H1 (cell line): ENCODE data around the gene CAMKK1. TPM values are rescaled to one million over a fixed set of nuclear protein-coding genes. Genes with fewer than 3 reads are reported as not detected.

Source experiments
- ASH2L ChIP-seq: fragments of 200-600, 300-600 bp; sonication (generic); IDR thresholded peaks from one replicate; pipeline ENCODE4 v1.7.1; 2017; ENCODE audit warnings: low read length
- CBX5 ChIP-seq: fragments of 300-800, 300-1000 bp; sonication (generic); IDR thresholded peaks from 2 replicates; pipeline ENCODE4 v1.7.1; 2016; ENCODE audit warnings: antibody characterized with exemption, low read length, low read depth
- CREB1 ChIP-seq: IDR thresholded peaks from 2 replicates; pipeline ENCODE4 v1.6.1; 2012; ENCODE audit warnings: inconsistent platforms
- EP300 ChIP-seq, 2 experiments: IDR thresholded peaks; 1 replicate in 1 of 2; 2 replicates in 1 of 2; pipeline ENCODE4 v1.6.1; 2011 to 2012; ENCODE audit warnings: low read depth in 2 of 2, low read length in 2 of 2, mild to moderate bottlenecking in 2 of 2, borderline replicate concordance in 1 of 2, inconsistent platforms in 1 of 2, moderate library complexity in 1 of 2
- KDM4A ChIP-seq: IDR thresholded peaks from one replicate; pipeline ENCODE4 v1.7.1; 2012; ENCODE audit warnings: low read depth, mild to moderate bottlenecking, moderate library complexity, low read length, inconsistent platforms; ENCODE audit not compliant: severe bottlenecking
- KDM5A ChIP-seq: fragments of 200-600 bp; IDR thresholded peaks from 2 replicates; pipeline ENCODE4 v1.7.1; 2012; ENCODE audit warnings: mild to moderate bottlenecking, low read length, inconsistent platforms, mixed read lengths
- MAFK ChIP-seq: IDR thresholded peaks from 2 replicates; pipeline ENCODE4 v1.6.1; 2012; ENCODE audit warnings: low read depth, mild to moderate bottlenecking, improper control_type of control experiment, low read length
- TAF1 ChIP-seq: IDR thresholded peaks from 2 replicates; pipeline ENCODE4 v1.6.1; 2011; ENCODE audit warnings: mild to moderate bottlenecking, low read depth, low read length
- polyA plus RNA-seq, 7 experiments: library from polyadenylated mRNA; depleted of rRNA in 3 of 7; stranded (reverse) in 5 of 7; unstranded in 2 of 7; fragments of >200 nt in 5 of 7; fragments of 200-250 nt in 2 of 7; gene quantifications; 1 replicate in 5 of 7; 2 replicates in 1 of 7; 4 replicates in 1 of 7; pipeline versions ENCODE4 v1.2.1 to v1.2.3, GENCODE V29; 2011 to 2013; ENCODE audit warnings: missing spikeins in 2 of 7, mixed read lengths in 2 of 7
- total RNA-seq: library from RNA; stranded (reverse); fragmentation: NEBNext Ultra II Directional; extraction: Animal tissue kit (Norgen Biotek cat#: 25700); gene quantifications from 2 replicates; pipeline ENCODE4 v1.2.1, GENCODE V29; 2021
- TF ChIP-seq, protein P1 (sequence below): fragments of 300-600 bp; sonication (generic); IDR thresholded peaks from 2 replicates; pipeline ENCODE4 v1.7.1; 2012; ENCODE audit warnings: low read length, moderate library complexity, mild to moderate bottlenecking, inconsistent platforms; ENCODE audit not compliant: insufficient replicate concordance

CAMKK1 gene
- total and polyA plus RNA-seq, 2 of the 8 experiments (the other 6 are each of a cell fraction or from before 2014, with no cell fraction given): 7.1 to 7.6 TPM

DNA sequence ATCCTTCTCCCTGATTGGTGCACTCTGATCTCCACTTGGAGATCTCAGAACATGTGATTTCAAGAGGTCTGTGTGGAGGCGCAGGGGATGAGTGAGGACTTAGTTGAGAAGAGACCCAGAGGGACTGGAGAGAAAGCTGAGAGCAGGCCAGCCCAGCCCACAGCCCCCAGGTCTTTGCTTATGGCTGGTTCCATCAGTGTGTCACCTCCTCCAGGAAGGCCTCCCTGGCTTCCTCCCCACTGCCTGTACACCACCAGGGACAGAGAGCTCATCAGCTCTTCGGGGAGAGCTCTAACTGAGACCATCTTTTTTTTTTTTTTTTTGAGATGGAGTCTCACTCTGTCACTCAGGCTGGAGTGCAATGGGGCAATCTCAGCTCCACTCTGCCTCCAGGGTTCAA lies 20.0 kb upstream of the CAMKK1 start (continued):
- TF ChIP-seq, protein P1, sequence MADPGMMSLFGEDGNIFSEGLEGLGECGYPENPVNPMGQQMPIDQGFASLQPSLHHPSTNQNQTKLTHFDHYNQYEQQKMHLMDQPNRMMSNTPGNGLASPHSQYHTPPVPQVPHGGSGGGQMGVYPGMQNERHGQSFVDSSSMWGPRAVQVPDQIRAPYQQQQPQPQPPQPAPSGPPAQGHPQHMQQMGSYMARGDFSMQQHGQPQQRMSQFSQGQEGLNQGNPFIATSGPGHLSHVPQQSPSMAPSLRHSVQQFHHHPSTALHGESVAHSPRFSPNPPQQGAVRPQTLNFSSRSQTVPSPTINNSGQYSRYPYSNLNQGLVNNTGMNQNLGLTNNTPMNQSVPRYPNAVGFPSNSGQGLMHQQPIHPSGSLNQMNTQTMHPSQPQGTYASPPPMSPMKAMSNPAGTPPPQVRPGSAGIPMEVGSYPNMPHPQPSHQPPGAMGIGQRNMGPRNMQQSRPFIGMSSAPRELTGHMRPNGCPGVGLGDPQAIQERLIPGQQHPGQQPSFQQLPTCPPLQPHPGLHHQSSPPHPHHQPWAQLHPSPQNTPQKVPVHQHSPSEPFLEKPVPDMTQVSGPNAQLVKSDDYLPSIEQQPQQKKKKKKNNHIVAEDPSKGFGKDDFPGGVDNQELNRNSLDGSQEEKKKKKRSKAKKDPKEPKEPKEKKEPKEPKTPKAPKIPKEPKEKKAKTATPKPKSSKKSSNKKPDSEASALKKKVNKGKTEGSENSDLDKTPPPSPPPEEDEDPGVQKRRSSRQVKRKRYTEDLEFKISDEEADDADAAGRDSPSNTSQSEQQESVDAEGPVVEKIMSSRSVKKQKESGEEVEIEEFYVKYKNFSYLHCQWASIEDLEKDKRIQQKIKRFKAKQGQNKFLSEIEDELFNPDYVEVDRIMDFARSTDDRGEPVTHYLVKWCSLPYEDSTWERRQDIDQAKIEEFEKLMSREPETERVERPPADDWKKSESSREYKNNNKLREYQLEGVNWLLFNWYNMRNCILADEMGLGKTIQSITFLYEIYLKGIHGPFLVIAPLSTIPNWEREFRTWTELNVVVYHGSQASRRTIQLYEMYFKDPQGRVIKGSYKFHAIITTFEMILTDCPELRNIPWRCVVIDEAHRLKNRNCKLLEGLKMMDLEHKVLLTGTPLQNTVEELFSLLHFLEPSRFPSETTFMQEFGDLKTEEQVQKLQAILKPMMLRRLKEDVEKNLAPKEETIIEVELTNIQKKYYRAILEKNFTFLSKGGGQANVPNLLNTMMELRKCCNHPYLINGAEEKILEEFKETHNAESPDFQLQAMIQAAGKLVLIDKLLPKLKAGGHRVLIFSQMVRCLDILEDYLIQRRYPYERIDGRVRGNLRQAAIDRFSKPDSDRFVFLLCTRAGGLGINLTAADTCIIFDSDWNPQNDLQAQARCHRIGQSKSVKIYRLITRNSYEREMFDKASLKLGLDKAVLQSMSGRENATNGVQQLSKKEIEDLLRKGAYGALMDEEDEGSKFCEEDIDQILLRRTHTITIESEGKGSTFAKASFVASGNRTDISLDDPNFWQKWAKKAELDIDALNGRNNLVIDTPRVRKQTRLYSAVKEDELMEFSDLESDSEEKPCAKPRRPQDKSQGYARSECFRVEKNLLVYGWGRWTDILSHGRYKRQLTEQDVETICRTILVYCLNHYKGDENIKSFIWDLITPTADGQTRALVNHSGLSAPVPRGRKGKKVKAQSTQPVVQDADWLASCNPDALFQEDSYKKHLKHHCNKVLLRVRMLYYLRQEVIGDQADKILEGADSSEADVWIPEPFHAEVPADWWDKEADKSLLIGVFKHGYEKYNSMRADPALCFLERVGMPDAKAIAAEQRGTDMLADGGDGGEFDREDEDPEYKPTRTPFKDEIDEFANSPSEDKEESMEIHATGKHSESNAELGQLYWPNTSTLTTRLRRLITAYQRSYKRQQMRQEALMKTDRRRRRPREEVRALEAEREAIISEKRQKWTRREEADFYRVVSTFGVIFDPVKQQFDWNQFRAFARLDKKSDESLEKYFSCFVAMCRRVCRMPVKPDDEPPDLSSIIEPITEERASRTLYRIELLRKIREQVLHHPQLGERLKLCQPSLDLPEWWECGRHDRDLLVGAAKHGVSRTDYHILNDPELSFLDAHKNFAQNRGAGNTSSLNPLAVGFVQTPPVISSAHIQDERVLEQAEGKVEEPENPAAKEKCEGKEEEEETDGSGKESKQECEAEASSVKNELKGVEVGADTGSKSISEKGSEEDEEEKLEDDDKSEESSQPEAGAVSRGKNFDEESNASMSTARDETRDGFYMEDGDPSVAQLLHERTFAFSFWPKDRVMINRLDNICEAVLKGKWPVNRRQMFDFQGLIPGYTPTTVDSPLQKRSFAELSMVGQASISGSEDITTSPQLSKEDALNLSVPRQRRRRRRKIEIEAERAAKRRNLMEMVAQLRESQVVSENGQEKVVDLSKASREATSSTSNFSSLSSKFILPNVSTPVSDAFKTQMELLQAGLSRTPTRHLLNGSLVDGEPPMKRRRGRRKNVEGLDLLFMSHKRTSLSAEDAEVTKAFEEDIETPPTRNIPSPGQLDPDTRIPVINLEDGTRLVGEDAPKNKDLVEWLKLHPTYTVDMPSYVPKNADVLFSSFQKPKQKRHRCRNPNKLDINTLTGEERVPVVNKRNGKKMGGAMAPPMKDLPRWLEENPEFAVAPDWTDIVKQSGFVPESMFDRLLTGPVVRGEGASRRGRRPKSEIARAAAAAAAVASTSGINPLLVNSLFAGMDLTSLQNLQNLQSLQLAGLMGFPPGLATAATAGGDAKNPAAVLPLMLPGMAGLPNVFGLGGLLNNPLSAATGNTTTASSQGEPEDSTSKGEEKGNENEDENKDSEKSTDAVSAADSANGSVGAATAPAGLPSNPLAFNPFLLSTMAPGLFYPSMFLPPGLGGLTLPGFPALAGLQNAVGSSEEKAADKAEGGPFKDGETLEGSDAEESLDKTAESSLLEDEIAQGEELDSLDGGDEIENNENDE: no peak
- TF ChIP-seq CBX5 (no peak), KDM4A (no peak), MAFK (no peak), CREB1 (no peak), TAF1 (no peak), EP300 (IDR thresholded peaks at IDR 0.05; ENCODE audit: borderline replicate concordance in 1 of 2, low read depth in 2 of 2, low read length in 2 of 2) (no peak), ASH2L (no peak), KDM5A (no peak)
